OCI-LY1 (cell line): ENCODE measurements around the gene CNTNAP2.

Experiments
- H2AFZ ChIP-seq: fragments of 200-600 bp; sonication (generic), shearing (Covaris generic); 2 replicates; pipeline ENCODE4 v1.6.0; 2014; ENCODE audit warnings: antibody characterized with exemption, mild to moderate bottlenecking, low read length
- H3F3A ChIP-seq: fragments of 200-600 bp; sonication (generic), shearing (Covaris generic); 2 replicates; pipeline ENCODE4 v1.6.0; 2014; ENCODE audit warnings: mild to moderate bottlenecking, antibody characterized with exemption, low read length, moderate library complexity; ENCODE audit not compliant: insufficient read depth
- H3K27ac ChIP-seq: fragments of 200-600 bp; sonication (generic); 2 replicates; pipeline ENCODE4 v1.5.1; 2014; ENCODE audit warnings: low read length, mixed run types, mild to moderate bottlenecking, low read depth; ENCODE audit not compliant: poor library complexity, severe bottlenecking
- H3K27me3 ChIP-seq: fragments of 200-600 bp; sonication (generic); 2 replicates; pipeline ENCODE4 v1.6.0; 2014; ENCODE audit warnings: antibody characterized with exemption, mild to moderate bottlenecking, low read length, moderate library complexity; ENCODE audit not compliant: insufficient read depth
- H3K36me3 ChIP-seq: fragments of 200-600 bp; sonication (generic); 2 replicates; pipeline ENCODE4 v1.6.1; 2014; ENCODE audit warnings: mild to moderate bottlenecking, antibody characterized with exemption, low read length, moderate library complexity, mixed read lengths; ENCODE audit not compliant: insufficient read depth
- H3K4me1 ChIP-seq: fragments of 200-600 bp; sonication (generic); 2 replicates; pipeline ENCODE4 v1.5.1; 2014; ENCODE audit warnings: mild to moderate bottlenecking, low read length, moderate library complexity; ENCODE audit not compliant: insufficient read depth, severe bottlenecking
- H3K4me2 ChIP-seq: fragments of 200-600 bp; sonication (generic), shearing (Covaris generic); 2 replicates; pipeline ENCODE4 v1.6.1; 2014; ENCODE audit warnings: low read length
- H3K4me3 ChIP-seq: fragments of 200-600 bp; sonication (generic); 2 replicates; pipeline ENCODE4 v1.5.1; 2014; ENCODE audit warnings: low read length, low read depth, mild to moderate bottlenecking, mixed read lengths; ENCODE audit not compliant: poor library complexity, severe bottlenecking
- H3K79me2 ChIP-seq: fragments of 200-600 bp; shearing (Covaris generic); 2 replicates; pipeline ENCODE4 v1.6.1; 2016; ENCODE audit warnings: mixed run types, low read length, mixed read lengths; ENCODE audit not compliant: insufficient read depth
- H3K9ac ChIP-seq: fragments of 200-600 bp; sonication (generic), shearing (Covaris generic); 2 replicates; pipeline ENCODE4 v1.6.1; 2014; ENCODE audit warnings: mild to moderate bottlenecking, low read length, mixed read lengths
- H3K9me2 ChIP-seq: fragments of 200-600 bp; sonication (generic), shearing (Covaris generic); 2 replicates; pipeline ENCODE4 v1.6.1; 2014; ENCODE audit warnings: low read depth, mild to moderate bottlenecking, low read length, mixed read lengths
- H3K9me3 ChIP-seq: fragments of 200-600 bp; shearing (Covaris generic); 2 replicates; pipeline ENCODE4 v1.6.1; 2014; ENCODE audit warnings: low read length, mixed read lengths
- H4K20me1 ChIP-seq: fragments of 200-600 bp; sonication (generic), shearing (Covaris generic); 2 replicates; pipeline ENCODE4 v1.6.0; 2016; ENCODE audit warnings: mild to moderate bottlenecking, low read length; ENCODE audit not compliant: insufficient read depth
- EZH2 ChIP-seq: fragments of 200-600 bp; sonication (generic), shearing (Covaris generic); IDR thresholded peaks from 2 replicates; pipeline ENCODE4 v1.8.0; 2017; ENCODE audit warnings: borderline replicate concordance, mixed run types, mild to moderate bottlenecking, antibody characterized with exemption, low read length, moderate library complexity, mixed read lengths
- TF ChIP-seq, protein P1 (sequence below): fragments of 200-600 bp; sonication (generic), shearing (Covaris generic); IDR thresholded peaks from 2 replicates; pipeline ENCODE4 v1.5.1; 2017; ENCODE audit warnings: mild to moderate bottlenecking, antibody characterized with exemption, low read length, moderate library complexity, mixed read lengths

The CNTNAP2 gene

DNA sequence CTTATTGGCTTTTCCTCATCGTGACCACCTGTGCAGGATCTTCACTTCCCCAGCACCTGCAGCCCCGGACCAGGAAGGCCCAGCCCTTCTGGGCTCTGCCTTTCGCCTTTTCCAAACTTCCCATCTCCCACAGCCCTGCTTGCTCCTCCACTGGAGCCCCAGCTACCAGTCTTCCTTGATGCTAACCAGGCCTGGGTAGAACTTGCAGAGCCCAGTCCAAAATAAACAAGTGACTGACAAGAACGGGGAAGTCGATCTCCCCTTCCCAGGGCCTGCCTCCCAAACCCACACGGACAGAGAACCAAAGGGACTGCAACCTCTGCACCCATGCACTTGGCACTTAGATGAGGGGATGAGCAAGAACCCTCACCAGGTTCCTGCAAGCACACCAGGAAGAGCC is 2319.1 kb downstream of the CNTNAP2 start:
- Histone ChIP-seq H3K9me2 (no peaks in the 10 kb centered on the region), H2AFZ (no peak overlapping the region), H3K4me3 (no peak overlapping the region), H3K9ac (no peak overlapping the region), H3K36me3 (no peaks in the 10 kb centered on the region), H4K20me1 (no peaks in the 10 kb centered on the region), H3K27me3 (0 out of 2 replicates have a peak, but pooled peaks cover 3% of the 10 kb centered on the region), H3K9me3 (no peaks in the 10 kb centered on the region), H3K4me2 (no peak overlapping the region), H3K27ac (no peak overlapping the region), H3F3A (no peaks in the 10 kb centered on the region), H3K4me1 (no peaks in the 10 kb centered on the region), H3K79me2 (no peaks in the 10 kb centered on the region)
- no peak for TF ChIP-seq EZH2
- TF ChIP-seq, protein P1, sequence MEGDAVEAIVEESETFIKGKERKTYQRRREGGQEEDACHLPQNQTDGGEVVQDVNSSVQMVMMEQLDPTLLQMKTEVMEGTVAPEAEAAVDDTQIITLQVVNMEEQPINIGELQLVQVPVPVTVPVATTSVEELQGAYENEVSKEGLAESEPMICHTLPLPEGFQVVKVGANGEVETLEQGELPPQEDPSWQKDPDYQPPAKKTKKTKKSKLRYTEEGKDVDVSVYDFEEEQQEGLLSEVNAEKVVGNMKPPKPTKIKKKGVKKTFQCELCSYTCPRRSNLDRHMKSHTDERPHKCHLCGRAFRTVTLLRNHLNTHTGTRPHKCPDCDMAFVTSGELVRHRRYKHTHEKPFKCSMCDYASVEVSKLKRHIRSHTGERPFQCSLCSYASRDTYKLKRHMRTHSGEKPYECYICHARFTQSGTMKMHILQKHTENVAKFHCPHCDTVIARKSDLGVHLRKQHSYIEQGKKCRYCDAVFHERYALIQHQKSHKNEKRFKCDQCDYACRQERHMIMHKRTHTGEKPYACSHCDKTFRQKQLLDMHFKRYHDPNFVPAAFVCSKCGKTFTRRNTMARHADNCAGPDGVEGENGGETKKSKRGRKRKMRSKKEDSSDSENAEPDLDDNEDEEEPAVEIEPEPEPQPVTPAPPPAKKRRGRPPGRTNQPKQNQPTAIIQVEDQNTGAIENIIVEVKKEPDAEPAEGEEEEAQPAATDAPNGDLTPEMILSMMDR, result no peak

DNA sequence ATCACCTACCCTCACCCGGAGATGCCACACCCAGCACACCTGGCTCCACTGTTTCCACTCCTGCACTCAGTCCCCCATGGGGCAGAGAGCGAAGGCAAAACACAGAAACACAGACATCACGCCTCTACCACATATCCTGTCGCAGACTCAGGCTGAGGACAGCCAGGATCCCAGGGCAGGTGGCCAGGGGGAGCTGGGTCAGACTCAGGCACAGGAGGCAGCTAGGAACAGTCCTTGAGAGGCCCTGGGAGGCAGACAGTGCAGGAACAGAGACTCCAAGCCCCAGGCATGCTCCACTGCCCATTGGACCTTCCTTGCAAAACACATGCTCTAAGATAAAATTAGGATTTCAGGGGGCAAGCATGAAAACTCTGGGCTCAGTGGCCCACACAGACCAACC is 2319.5 kb downstream of the CNTNAP2 start:
- H3K4me3 ChIP-seq, result no peak overlapping the region
- H3K27ac ChIP-seq, result no peak overlapping the region
- H4K20me1 ChIP-seq, result no peaks in the 10 kb centered on the region
- no peak overlapping the region for H2AFZ ChIP-seq
- no peaks in the 10 kb centered on the region for H3K9me2 ChIP-seq
- H3K36me3 ChIP-seq, result no peaks in the 10 kb centered on the region
- H3K27me3 ChIP-seq, result 0 out of 2 replicates have a peak, but pooled peaks cover 3% of the 10 kb centered on the region
- H3K9me3 ChIP-seq, result no peaks in the 10 kb centered on the region
- H3F3A ChIP-seq, result no peaks in the 10 kb centered on the region
- no peak overlapping the region for H3K9ac ChIP-seq
- no peak overlapping the region for H3K4me2 ChIP-seq
- no peaks in the 10 kb centered on the region for H3K79me2 ChIP-seq
- no peak for TF ChIP-seq EZH2
- TF ChIP-seq, protein P1, result no peak
- no peaks in the 10 kb centered on the region for H3K4me1 ChIP-seq

DNA sequence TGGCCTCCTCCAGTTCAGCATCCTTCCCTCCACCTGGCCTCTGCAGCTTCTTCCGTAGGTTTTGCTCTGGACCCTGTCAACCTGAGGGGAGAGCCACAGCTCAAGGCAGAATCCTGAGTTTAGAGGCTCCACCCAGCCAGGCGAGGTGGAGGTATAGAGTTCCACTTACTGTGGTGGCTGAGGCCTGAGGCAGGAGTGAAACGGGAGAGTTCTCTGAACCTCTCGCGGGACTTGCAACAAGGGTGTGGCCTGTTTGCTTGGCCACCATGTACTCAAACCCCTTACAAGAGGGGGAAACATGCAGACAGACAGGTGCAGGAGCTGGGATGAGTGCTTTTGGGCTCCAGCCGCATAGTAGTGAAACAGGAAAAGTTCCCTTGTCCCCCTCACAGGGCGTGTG is 2320.0 kb downstream of the CNTNAP2 start:
- Histone ChIP-seq H3K9me3 (no peaks in the 10 kb centered on the region), H3K4me1 (no peaks in the 10 kb centered on the region), H3K9ac (no peak overlapping the region), H2AFZ (no peak overlapping the region), H4K20me1 (no peaks in the 10 kb centered on the region), H3K79me2 (no peaks in the 10 kb centered on the region), H3F3A (no peaks in the 10 kb centered on the region), H3K9me2 (no peaks in the 10 kb centered on the region), H3K27me3 (0 out of 2 replicates have a peak, but pooled peaks cover 3% of the 10 kb centered on the region), H3K4me3 (no peak overlapping the region), H3K36me3 (no peaks in the 10 kb centered on the region), H3K4me2 (no peak overlapping the region), H3K27ac (no peak overlapping the region)
- TF ChIP-seq, protein P1, result no peak
- TF ChIP-seq EZH2, result no peak
